HepG2 (cell line): ENCODE results near the gene PLEKHB2. TPM values are rescaled to one million over a fixed set of nuclear protein-coding genes. Genes with fewer than 3 reads are reported as not detected.

ENCODE experiments used
- ADNP ChIP-seq: sonication (generic); formaldehyde crosslinking; IDR thresholded peaks from 2 replicates; pipeline ENCODE4 v1.4.0; 2020; ENCODE audit warnings: missing genetic modification reagents
- ARNT ChIP-seq: fragments of 450-650 bp; IDR thresholded peaks from 2 replicates; pipeline ENCODE4 v1.6.1; 2017
- EZH2 ChIP-seq: conservative IDR thresholded peaks from 2 replicates; pipeline ENCODE4 v1.6.1; 2012; ENCODE audit warnings: mild to moderate bottlenecking, low read depth, low read length, moderate library complexity
- FLYWCH1 ChIP-seq: sonication (generic); formaldehyde crosslinking; IDR thresholded peaks from 2 replicates; pipeline ENCODE4 v1.8.1; 2023; ENCODE audit warnings: mild to moderate bottlenecking, missing genetic modification reagents
- FOXO1 ChIP-seq: sonication (generic); formaldehyde crosslinking; IDR thresholded peaks from 2 replicates; pipeline ENCODE4 v1.4.0; 2020; ENCODE audit warnings: missing genetic modification reagents
- GMEB1 ChIP-seq: sonication (generic); formaldehyde crosslinking; IDR thresholded peaks from 2 replicates; pipeline ENCODE4 v1.5.1; 2020; ENCODE audit warnings: missing genetic modification reagents, mild to moderate bottlenecking, borderline replicate concordance
- MBD4 ChIP-seq: IDR thresholded peaks from 2 replicates; pipeline ENCODE4 v1.6.1; 2012; ENCODE audit warnings: low read length, inconsistent platforms, borderline replicate concordance
- NR2C2 ChIP-seq: sonication (generic); formaldehyde crosslinking; IDR thresholded peaks from 2 replicates; pipeline ENCODE4 v1.4.0; 2020; ENCODE audit warnings: missing genetic modification reagents, mild to moderate bottlenecking, moderate library complexity, borderline replicate concordance
- SNAPC5 ChIP-seq: sonication (generic); formaldehyde crosslinking; IDR thresholded peaks from 2 replicates; pipeline ENCODE4 v1.8.1; 2023; ENCODE audit warnings: mild to moderate bottlenecking, missing genetic modification reagents, borderline replicate concordance
- ZNF20 ChIP-seq: sonication (generic); formaldehyde crosslinking; IDR thresholded peaks from 2 replicates; pipeline ENCODE4 v1.4.0; 2020; ENCODE audit warnings: mild to moderate bottlenecking, moderate library complexity, missing genetic modification reagents
- ZNF333 ChIP-seq: sonication (generic); formaldehyde crosslinking; IDR thresholded peaks from 2 replicates; pipeline ENCODE4 v1.4.0; 2020; ENCODE audit warnings: mild to moderate bottlenecking, missing genetic modification reagents, borderline replicate concordance
- ZNF430 ChIP-seq: sonication (generic); formaldehyde crosslinking; IDR thresholded peaks from 2 replicates; pipeline ENCODE4 v1.9.0; 2021; ENCODE audit warnings: mild to moderate bottlenecking, missing genetic modification reagents
- ZNF567 ChIP-seq: sonication (generic); formaldehyde crosslinking; IDR thresholded peaks from 2 replicates; pipeline ENCODE4 v1.8.1; 2023; ENCODE audit warnings: mild to moderate bottlenecking, missing genetic modification reagents, borderline replicate concordance
- ZNF572 ChIP-seq: sonication (generic); formaldehyde crosslinking; IDR thresholded peaks from 2 replicates; pipeline ENCODE4 v1.5.1; 2020; ENCODE audit warnings: mild to moderate bottlenecking, missing genetic modification reagents
- ZNF597 ChIP-seq: sonication (generic); formaldehyde crosslinking; IDR thresholded peaks from 2 replicates; pipeline ENCODE4 v1.5.0; 2020; ENCODE audit warnings: missing genetic modification reagents
- ZNF616 ChIP-seq: sonication (generic); formaldehyde crosslinking; IDR thresholded peaks from 2 replicates; pipeline ENCODE4 v1.5.0; 2020; ENCODE audit warnings: low read depth, mild to moderate bottlenecking, missing genetic modification reagents
- polyA plus RNA-seq, 8 experiments: library from polyadenylated mRNA; depleted of rRNA in 3 of 8; stranded (reverse) in 7 of 8; unstranded in 1 of 8; fragments of >200 nt; fragmentation: Illumina TruSeq in 4 of 8; extraction: Trizol in 4 of 8; gene quantifications; 2 replicates each; pipeline versions ENCODE4 v1.2.1 to v1.2.3, GENCODE V29; 2011 to 2016; ENCODE audit warnings: low read depth in 4 of 8, missing spikeins in 1 of 8, mixed read lengths in 1 of 8; ENCODE audit not compliant: insufficient read depth in 1 of 8
- total RNA-seq, 5 experiments: library from RNA; depleted of rRNA; stranded (reverse); fragments of >200 nt; fragmentation: Illumina TruSeq; extraction: Trizol; gene quantifications; 2 replicates each; pipeline ENCODE4 v1.2.3, GENCODE V29; 2016; ENCODE audit warnings: low read depth in 1 of 5
- TF ChIP-seq, protein P1 (sequence below): sonication (generic); formaldehyde crosslinking; IDR thresholded peaks from 2 replicates; pipeline ENCODE4 v1.4.0; 2020; ENCODE audit warnings: missing genetic modification reagents, borderline replicate concordance
- TF ChIP-seq, protein P2 (sequence below): sonication (generic); formaldehyde crosslinking; IDR thresholded peaks from 2 replicates; pipeline ENCODE4 v1.4.0; 2020; ENCODE audit warnings: low read depth, missing genetic modification reagents
- TF ChIP-seq, protein P3 (sequence below): sonication (generic); formaldehyde crosslinking; IDR thresholded peaks from 2 replicates; pipeline ENCODE4 v1.5.0; 2020; ENCODE audit warnings: missing genetic modification reagents, mild to moderate bottlenecking, borderline replicate concordance
- TF ChIP-seq, protein P4 (sequence below): IDR thresholded peaks from 2 replicates; pipeline ENCODE4 v1.6.1; 2016; ENCODE audit warnings: missing biosample characterization, missing genetic modification reagents, low read depth

The PLEKHB2 gene
- total and polyA plus RNA-seq, 2 of the 13 experiments (the other 11 are each of a cell fraction or from before 2014, with no cell fraction given), result 73.0 to 78.9 TPM

DNA sequence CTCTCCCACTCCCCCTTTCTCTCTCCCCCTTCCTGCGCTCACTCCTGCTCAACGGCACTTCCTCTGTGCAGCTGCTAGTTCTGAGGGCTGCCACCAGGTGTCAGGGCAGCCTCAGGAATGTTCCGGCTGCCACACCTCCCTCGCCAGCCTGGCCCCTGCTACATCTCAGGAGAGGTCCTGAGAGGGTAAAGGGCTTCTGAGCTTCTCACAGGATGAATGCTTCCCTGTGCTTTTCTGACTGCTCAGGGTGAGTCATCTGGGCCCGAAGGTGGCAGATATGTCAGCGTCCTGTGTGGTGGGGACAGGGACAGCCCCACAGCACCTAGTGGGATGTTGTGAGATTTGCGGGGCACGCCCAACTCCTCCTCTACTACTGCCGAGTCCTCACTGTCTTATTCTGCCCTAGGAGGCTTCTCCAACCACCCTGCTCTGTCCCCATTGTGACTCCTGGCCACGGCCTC is 49.0 kb downstream of the PLEKHB2 start (continued):
- TF ChIP-seq, protein P1, sequence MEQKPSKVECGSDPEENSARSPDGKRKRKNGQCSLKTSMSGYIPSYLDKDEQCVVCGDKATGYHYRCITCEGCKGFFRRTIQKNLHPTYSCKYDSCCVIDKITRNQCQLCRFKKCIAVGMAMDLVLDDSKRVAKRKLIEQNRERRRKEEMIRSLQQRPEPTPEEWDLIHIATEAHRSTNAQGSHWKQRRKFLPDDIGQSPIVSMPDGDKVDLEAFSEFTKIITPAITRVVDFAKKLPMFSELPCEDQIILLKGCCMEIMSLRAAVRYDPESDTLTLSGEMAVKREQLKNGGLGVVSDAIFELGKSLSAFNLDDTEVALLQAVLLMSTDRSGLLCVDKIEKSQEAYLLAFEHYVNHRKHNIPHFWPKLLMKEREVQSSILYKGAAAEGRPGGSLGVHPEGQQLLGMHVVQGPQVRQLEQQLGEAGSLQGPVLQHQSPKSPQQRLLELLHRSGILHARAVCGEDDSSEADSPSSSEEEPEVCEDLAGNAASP (CRISPR knock-in tag), result peak; percentile 68; the same call in 1 of the 2 replicates
- TF ChIP-seq GMEB1 (CRISPR knock-in tag), result no peak
- TF ChIP-seq SNAPC5 (CRISPR knock-in tag), result no peak
- TF ChIP-seq ARNT, result no peak
- no peak for TF ChIP-seq MBD4
- TF ChIP-seq ZNF20 (CRISPR knock-in tag), result no peak
- TF ChIP-seq ZNF333 (CRISPR knock-in tag), result no peak
- TF ChIP-seq, protein P2, sequence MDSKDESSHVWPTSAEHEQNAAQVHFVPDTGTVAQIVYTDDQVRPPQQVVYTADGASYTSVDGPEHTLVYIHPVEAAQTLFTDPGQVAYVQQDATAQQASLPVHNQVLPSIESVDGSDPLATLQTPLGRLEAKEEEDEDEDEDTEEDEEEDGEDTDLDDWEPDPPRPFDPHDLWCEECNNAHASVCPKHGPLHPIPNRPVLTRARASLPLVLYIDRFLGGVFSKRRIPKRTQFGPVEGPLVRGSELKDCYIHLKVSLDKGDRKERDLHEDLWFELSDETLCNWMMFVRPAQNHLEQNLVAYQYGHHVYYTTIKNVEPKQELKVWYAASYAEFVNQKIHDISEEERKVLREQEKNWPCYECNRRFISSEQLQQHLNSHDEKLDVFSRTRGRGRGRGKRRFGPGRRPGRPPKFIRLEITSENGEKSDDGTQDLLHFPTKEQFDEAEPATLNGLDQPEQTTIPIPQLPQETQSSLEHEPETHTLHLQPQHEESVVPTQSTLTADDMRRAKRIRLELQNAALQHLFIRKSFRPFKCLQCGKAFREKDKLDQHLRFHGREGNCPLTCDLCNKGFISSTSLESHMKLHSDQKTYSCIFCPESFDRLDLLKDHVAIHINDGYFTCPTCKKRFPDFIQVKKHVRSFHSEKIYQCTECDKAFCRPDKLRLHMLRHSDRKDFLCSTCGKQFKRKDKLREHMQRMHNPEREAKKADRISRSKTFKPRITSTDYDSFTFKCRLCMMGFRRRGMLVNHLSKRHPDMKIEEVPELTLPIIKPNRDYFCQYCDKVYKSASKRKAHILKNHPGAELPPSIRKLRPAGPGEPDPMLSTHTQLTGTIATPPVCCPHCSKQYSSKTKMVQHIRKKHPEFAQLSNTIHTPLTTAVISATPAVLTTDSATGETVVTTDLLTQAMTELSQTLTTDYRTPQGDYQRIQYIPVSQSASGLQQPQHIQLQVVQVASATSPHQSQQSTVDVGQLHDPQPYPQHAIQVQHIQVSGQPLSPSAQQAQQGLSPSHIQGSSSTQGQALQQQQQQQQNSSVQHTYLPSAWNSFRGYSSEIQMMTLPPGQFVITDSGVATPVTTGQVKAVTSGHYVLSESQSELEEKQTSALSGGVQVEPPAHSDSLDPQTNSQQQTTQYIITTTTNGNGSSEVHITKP (CRISPR knock-in tag), result no peak
- TF ChIP-seq FLYWCH1 (CRISPR knock-in tag), result no peak
- TF ChIP-seq ADNP (CRISPR knock-in tag), result no peak
- TF ChIP-seq ZNF430 (CRISPR knock-in tag), result no peak
- 0 out of 2 replicates have a peak, but pooled peaks have one; percentile 44 for TF ChIP-seq ZNF567 (CRISPR knock-in tag)
- TF ChIP-seq EZH2, result no peak
- TF ChIP-seq FOXO1 (CRISPR knock-in tag), result no peak
- no peak for TF ChIP-seq ZNF572 (CRISPR knock-in tag)
- TF ChIP-seq NR2C2, result no peak
- TF ChIP-seq ZNF597, result no peak
- TF ChIP-seq, protein P3, sequence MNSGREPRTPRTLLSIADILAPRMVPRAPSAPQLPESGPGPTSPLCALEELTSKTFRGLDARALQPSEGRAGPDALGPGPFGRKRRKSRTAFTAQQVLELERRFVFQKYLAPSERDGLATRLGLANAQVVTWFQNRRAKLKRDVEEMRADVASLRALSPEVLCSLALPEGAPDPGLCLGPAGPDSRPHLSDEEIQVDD (CRISPR knock-in tag), result no peak
- TF ChIP-seq ZNF616, result no peak
- TF ChIP-seq, protein P4, sequence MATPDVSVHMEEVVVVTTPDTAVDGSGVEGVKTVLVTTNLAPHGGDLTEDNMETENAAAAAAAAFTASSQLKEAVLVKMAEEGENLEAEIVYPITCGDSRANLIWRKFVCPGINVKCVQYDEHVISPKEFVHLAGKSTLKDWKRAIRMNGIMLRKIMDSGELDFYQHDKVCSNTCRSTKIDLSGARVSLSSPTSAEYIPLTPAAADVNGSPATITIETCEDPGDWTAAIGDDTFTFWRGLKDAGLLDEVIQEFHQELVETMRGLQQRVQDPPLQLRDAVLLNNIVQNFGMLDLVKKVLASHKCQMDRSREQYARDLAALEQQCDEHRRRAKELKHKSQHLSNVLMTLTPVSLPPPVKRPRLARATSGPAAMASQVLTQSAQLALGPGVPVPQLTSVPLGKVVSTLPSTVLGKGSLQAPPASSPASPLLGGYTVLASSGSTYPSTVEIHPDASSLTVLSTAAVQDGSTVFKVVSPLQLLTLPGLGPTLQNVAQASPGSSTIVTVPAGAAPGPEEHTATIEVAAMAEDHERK (CRISPR knock-in tag), result no peak
